NCI-H526 treated with DMSO at 0.1 percent for 48 hours (cell line): ENCODE measurements around the gene HLA-DOA.

Experiments
- DNase-seq: peaks from one replicate; lab custom pipeline; 2025; lab: John Stamatoyannopoulos, UW

HLA-DOA gene

DNA sequence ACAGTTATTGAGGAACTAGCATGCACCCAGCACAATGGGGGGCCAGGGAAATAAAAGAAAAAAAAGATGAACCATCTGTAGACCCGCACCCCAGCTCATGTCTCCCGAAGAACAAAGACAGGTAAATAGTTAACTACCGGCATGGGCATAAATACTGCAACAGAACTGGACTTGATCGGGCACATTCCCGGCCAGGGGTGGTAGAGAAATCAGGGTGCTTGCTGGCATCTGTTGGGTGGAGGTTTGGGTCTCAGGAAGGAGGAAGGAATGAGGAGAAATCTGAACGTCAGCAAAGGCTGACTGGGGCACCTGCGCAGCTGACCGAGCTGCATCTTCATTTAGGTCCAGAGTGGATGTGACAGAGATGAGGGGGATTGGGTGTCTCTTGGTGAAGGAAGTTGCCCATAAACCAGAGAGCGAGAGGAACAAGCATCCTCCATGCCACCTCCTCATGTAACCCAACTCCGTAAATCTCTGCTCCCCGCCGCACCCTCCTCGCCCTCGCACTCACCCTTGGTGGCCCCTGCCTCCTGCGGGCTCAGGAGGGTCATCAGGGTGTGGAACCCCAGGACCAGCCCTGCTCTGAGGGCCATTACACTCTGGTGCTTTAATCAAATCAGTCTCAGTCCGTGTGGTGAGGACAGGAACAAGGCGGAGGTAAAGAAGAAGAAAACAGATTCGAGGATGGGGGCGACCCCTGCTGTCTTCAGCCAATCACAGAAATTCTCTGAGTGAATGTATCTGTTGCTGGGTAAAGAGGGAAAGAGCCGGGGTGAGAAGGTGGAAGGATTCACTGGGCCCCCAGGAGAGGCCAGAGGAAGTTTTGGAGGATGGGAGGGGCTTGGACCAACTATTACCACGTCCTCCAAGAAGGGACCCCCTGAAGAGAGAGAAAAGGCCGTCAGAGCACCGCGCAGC is at the start of gene HLA-DOA:
HLA-DOA (minus strand) TSS at position 648 of the 918 bp plus-strand sequence.
- no peak for DNase-seq

DNA sequence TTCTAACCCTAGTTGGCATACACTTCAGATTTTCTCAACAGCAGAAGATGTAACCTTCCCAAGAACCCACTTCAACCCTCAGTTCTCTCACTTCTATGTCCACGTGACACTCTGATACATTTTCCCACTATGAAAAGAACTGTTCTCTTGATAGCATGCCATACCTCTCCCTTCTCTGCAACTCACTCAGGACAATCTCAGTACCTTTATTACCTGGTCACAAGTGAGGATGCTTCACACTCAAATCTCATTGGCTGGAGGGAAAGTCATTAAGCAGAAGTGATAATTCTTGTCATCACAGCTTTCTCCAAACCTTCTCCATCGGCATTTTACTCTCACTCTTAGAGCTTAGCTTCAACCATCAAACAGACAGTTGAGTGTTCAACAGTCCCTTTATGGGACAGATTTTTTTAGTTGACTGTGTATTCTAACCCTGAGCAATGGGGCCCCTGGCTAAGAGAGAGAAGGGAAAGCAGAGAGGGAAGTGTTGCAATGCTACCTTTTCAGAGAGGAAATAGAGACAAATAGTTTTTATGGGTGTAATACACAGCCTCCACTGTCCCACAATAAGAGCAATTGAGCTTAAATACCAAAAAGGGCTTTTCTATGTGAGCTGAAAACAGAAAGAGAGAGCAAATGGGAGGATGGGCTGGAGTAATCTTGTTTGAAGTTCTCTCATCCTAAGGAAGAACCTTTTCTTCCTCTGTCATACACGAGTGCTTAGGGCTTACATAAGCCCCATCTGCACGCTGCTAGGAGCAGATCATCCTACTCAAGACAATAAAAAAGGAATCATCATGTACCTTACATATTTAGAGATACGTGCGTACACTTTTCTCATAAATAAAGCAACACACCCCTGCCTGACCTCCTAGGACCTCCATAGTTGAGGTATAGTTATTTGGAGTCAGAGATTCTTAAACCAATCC is 48.1 kb upstream of the HLA-DOA start:
- DNase-seq: no peak

DNA sequence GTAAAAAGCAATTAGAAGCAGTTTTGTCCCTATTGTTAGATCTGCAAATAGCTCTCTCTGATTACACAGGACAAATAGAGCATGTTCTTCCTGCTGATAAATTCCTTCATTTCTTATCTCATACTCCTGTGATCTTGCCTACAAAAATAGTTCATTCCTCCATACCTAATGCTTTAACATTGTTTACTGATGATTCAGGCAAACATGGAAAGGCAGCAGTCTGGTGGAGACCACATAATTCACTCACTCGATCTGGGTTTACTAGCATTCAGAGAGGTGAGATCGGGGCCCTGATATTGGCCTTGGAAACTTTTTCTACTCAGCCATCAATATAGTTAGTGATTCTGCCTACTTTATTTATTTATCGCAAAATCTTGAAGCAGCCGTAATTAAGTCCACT is 43.8 kb upstream of the HLA-DOA start:
- no peak for DNase-seq

DNA sequence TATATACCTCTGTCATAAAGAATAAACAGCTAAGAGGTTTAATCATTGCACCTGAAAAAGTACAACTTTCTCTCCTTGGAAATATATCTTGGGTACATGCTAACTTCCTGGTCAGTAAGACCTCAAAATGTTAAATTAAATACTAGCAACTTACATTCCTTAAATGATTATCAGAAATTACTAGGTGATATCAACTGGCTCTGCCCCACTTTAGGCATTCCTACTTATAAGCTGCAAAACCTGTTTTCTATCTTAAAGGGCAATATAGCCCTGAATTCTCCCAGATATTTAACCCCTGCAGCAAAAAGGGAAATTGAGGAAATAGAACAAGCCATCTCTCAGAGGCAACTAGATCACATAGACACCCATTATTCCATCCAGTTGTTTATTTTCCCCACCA is 43.2 kb upstream of the HLA-DOA start:
- DNase-seq: no peak

DNA sequence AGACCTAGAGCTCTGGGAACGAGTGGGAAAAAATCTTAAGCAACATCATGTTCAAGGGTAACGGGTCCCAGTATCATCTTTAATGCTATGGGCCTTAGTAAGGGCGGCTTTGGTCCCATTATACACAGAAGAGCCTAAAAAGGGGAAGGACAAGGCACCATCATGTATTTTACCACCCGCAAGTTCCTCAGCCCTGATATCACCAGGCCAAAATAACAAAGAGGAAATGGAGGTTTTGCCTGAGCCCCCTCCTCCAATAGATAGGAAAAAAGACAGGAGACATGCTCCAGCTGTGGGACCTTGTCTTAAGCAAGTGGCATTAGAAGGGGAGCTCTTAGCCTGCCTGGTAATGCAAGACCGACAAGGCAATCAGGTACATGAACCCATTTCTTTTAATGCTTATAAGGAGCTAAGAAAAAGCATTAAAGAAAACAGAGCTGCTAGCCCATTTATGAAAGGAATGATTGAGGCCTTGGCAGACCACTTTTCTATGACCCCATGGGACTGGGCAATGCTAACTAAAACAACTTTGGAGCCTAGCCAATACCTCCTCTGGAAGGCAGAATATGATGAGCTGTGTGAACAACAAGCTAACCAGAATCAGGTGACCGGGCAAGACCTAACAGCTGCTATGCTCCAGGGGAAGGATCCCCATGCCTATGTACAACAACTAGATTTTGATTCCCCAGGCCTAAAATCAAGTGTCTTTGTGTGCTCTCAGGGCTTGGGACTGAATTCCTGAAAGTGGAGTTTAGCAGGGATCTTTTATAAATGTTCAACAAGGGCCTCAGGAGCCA is 40.8 kb upstream of the HLA-DOA start:
- no peak for DNase-seq

DNA sequence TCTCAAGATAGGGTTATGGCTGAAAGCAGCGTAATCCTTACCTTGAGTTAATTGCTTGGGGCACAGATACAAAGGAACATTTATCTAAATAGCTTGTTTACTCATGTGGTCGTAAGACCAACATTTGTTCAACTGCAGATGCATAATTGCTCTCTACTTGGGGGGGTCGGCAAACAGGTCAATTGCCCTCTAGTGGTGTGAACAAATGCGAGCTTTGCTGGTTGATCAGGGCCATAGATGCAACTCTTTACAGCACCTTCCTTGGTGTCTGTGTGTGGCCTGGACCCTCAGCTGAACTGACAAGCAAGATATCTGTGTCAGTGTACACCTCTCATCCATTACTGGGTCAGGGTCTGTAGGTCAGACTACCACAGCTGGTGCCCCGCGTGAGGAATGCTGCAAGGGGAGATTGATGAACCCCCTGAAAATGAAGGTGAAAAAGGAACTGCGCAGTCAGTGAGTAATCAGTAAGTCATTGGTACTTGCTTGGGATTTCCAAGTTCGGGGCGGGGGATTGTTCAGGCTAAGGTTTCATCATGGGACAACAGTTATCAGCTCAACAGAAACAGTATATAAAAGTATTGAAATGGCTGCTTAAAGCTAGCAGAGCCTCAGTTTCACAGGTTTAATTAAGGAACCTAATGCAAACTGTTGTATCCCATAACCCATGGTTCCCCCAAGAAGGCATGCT is 40.1 kb upstream of the HLA-DOA start:
- DNase-seq: no peak

DNA sequence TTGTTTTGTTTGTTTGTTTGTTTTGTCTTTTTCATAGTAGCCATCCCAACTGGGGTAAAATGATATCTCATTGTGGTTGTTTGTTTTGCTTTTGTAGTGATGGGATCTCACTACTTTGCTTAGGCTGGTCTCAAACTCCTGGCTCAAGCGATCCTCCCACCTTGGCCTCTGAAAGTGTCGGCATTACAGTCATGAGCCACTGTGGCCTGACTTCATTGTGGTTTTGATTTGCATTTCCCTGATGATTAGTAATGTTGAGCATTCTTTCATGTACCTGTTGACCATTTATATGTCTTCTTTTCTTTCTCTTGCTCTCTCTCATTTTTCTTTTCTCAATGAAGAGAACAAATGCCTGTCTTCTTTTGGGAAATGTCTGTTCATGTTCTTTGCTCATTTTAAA is 30.8 kb upstream of the HLA-DOA start:
- DNase-seq: no peak

DNA sequence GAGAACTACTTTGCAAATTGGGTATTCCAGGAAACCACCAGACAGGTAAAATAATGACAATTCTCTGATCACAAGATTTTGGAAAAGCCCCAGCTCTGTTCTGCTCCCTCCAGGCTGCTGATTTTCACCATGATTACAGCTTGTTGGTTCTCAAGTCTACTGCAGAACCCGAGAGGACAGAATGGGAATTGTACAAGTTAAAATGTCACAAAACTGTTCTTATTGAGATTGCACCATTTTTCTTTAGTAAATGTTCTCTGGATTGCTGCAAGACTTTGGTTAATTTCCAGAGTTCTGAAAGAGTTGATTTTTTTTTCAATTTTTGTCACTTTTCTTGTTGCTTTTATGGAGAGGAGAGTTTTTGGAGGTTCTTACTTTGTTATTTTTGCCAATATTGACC is 27.1 kb upstream of the HLA-DOA start:
- DNase-seq: no peak

DNA sequence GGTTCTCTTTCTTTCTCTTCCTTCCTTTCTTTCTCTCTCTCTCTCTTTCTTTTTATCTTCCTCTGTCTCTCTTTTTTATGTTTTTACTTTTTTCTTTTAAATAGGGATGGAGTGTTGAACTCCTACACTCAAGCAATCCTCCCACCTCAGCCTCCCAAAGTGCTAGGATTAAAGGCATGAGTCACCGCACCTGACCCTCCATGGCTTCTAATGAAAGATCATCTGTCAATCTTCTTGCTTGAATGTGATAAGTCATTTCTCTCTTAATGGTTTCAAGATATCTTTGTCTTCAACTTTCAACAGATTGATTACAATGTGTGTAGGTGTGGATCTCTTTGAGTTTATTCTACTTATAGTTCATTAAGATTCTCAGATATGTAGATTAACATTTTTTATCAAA is 25.2 kb upstream of the HLA-DOA start:
- DNase-seq: no peak

DNA sequence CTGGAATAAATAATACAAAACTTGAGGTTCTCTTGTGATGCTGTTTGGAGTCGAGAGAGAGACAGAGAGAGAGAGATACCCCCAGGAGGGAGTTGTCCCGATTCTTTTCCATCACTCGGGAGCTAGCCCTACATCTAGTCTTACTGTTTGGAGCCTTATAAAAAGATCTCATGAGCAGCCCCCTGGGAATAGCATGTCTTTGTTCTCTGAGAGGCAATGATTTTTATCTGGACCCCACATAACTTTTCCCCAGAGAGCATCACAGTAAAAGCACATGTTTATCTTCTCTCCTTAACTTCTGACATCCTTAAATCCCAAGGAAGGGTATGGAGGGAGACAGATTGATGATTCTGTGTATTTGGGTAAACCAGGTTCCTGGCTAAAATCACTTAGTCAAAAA is 20.9 kb upstream of the HLA-DOA start:
- DNase-seq: no peak

DNA sequence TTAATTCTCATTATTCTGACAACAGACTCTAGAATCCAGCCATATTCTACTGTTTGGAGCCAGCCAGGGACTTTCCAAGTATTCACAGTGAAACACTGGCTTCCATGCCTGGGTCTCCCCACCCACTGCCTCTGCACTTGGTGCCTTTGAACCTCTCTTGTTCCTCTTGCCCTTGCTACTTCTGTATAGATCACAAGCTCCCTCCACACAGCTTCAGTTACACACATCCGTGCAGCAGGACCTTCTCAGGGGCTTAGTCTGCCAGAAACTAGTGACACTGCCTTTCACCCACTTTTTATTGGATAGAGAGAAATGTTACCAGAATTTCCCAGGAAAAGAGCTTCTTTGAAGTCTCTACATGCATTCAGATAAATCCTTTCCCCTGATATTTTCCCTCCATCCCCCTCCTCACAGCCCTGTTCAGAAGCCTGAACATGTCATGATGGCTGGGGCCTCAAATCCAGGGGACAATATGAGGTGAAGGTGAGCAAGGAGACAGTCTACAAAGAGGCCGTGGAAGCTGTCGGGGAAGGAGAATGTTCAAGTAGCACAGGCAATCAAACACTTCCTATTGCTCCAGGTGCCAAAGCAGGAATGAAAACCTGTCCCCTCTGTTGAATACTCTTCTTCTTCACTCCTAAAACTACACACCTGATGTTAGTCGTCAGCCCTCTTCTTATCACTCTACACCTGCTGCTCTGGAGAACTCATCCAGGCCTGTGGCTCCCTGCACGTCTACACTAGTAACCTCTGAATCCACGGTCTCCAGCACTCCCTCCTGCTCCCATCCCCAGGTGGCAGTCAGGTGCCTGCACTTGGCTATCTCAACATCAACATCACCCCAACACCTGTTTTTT is 20.2 kb upstream of the HLA-DOA start:
- DNase-seq: no peak

DNA sequence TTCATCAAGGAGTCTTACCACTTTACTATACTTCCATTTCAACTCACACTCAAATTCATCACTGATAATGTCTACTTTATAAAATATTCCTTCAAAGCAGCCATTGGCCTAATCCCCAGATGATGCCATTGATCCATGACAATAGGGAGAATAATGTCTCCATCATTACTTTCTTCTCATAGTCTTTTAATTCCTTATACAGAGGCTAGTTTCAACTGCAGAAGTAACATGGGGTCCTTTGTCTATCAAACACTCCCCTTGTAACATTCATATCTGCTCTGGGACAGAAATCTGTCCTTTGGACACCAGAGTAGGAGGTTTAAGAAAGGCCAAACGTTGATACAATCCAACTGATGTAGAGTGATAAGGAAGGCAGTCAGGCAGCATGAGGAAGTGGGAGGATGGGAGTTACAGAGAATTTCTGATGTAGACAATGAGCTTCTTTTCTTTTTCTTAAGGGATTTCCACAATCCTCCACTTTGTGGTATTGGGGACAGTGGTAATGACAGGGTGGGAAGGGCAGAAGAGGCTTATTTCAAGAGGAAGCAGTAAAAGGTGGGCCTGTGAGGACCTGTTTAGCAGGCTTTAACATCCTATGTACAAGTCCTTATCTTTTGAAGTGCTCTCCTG is 18.9 kb upstream of the HLA-DOA start:
- no peak for DNase-seq

DNA sequence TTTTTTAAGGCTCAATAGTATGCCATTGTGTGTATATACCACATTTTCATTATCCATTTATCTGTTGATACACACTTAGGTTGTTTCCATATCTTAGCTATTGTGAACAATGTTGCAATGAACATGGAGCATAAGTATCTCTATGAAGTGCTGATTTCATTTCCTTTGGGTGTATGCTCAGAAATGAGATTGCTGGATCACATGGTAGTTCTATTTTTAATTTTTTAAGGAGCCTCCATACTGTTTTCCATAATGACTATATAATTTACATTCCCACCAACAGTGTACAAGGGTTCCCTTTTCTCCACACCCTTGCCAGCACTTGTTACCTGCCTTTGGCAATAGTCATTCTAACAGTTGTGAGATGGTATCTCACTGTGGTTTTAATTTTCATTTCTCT is 15.1 kb upstream of the HLA-DOA start:
- DNase-seq: peak; percentile 25

DNA sequence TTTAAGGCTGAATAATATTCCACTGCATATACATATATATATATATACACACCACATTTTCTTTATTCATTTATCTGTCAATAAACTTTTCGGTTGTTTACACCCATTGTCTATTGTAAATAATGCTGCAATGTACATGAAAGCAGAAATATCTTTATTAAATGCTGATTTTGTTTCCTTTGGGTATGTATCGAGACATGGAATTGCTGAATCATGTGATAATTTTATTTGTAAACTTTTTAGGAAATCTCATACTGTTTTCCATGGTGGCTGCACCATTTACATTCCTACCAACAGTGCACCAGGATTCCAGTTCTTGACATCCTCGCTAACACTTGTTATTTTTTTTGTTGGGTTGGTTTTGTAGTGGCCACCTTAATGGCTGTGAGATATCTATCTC is 14.1 kb upstream of the HLA-DOA start:
- no peak for DNase-seq

DNA sequence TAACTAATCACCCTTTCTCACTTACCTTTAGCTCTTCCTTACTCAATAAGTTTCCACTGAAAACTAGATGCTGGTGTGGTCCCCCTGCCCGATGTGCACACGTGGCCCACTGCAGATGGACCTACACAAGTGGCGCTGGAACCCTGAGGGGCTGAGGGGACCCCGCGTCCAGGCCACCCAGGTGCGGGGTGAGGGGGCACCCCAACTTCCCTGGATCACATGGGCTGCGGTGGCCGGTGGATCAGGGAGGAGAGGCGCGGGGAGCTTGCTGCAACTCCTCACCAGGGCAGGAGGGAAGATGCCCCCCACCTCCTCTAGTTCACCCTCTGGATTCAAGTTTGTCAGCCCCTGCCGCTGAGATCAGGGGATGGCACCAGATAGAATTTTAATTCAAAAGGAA is 12.5 kb upstream of the HLA-DOA start:
- DNase-seq: no peak

DNA sequence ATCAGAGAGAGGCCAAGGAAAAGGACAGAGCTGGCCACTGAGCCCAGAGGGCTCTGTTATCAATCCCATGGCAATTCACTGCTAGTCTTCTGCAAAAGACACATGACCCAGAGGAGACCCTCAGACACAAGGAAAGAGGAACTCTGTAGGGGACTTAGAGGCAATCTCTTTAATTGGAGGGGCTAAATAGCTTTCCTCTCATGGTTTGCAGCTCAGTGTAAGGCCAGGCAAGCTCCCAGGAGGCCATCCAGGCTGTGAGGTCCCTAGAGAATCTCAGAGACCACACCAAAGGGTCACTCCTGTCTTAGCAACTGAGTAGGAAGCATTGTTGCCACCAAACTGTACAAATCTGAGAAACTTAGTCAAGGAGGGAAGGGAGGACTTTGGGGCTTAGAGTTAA is 10.0 kb upstream of the HLA-DOA start:
- no peak for DNase-seq

DNA sequence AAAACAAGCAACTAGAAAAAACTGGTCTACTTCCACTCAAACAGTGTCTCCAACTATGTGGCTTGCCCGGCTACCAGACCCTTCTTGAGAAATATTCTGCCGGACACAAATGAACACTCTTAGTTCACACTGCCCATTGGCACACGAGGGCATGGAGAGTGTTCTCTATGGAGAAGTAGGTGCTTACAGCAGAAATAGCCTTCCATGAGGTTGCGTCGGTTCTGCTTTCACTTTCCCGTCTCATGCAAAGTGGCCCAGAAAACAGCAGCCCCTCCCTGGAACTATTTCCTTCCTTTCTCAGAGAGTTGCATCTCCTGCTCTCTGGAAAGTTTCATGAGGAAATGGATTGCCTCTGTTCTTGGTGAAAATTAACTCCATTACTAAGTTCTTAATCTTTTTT is 9.5 kb upstream of the HLA-DOA start:
- DNase-seq: no peak

DNA sequence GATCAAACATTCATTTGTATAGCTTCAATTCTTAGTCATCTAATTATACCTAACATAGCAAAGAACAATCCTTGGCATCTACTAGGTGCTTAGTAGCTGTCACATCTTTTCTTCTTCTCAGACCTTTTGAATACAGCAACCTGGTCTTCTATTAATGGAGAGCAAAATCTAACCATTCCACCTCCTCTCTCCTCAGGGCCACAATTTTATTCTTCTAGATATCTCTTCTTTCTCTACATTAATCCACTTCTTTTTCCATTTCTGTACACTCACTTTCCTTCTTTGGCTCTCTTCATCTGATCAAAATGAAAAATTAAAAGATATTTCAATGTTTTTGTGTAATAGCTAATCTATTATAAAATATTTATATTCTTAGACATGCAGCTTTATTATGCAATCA is 9.0 kb upstream of the HLA-DOA start:
- DNase-seq: no peak

DNA sequence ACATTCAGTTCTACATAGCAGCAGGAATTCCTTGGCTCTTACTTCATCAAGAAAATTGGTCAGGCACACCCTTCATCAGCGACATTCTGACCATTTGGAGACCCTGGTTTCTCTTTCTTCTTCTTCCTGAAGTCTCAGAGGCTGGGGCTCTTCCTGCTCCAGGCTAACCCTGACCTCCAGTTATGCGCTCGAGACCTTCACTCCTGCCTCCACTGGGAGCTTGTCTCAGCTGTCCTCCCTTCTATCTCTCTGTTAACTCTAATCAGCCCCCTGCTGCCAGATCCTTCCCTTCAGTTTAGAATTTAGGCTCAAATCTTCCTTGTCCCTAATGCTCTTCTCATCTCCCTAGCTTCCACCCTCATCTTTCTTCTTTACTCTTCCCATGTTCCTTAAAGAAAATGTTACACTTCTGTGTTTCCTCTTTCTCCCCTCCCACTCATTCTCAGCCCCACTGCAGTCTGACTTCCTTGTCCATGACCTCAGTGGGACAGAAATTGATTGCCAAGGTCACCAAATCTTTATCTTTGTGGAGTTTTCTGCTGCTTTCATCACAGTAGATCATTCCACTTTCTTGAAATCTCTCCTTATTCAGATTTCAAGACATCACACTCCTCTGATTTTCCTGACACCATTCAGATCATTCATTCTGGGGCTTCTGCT is 8.4 kb upstream of the HLA-DOA start:
- no peak for DNase-seq

DNA sequence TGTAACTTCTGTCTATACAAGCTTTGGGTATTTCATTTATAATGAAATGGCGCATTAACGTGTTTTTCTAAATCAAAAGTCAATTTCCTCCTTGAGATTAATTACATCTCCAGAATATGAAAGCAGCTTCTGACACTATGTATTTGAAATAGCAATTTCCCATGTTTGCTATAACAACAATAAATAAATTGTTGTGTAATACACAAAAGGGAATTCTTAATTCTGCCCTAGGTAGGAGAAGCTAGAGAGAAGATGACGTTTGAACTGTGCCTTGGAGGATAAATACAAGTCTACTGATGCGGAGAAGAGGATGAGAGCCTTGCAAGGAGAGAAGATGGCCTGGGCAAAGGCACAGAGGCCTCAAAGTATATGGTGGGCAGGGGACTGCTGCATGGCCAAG is 7.6 kb upstream of the HLA-DOA start:
- DNase-seq: no peak
